Stimulated activated CD4-positive, alpha-beta T cell treated with anti-CD3 and anti-CD28 coated beads, Interleukin-1b, Interleukin-23, amount 100 ng/mL, for 1 hour (primary cell): Measurements from ENCODE around the gene RAB43.

Source experiments
- DNase-seq, 2 donors: peaks; one replicate each; pipeline ENCODE4 v3.0.0-alpha.2; 2020; ENCODE audit warnings: low read depth in 2 of 2

RAB43 gene

GRCh38 chr3:129061888-129062834, 59.4 kb downstream of the RAB43 start:
- no peak for DNase-seq

- no peak for DNase-seq
Observed at GRCh38 chr3:129061023-129061887, 60.3 kb downstream of the RAB43 start.

GRCh38 chr3:129060276-129061022, 61.2 kb downstream of the RAB43 start, which contains the start of gene GP9:
TSS of gene GP9 (plus strand) at chr3:129060779. CDS start at chr3:129061740, 961 bp downstream.
- no peak for DNase-seq

- DNase-seq: no peak
Observed at GRCh38 chr3:129059311-129059958, 62.2 kb downstream of the RAB43 start.

GRCh38 chr3:129058441-129059200, 63.0 kb downstream of the RAB43 start:
- no peak for DNase-seq

- no peak for DNase-seq
Observed at GRCh38 chr3:129057249-129057648, 64.4 kb downstream of the RAB43 start.

GRCh38 chr3:129056451-129057173, 65.0 kb downstream of the RAB43 start:
- DNase-seq: no peak

GRCh38 chr3:129054605-129055104, 66.9 kb downstream of the RAB43 start:
- no peak for DNase-seq

GRCh38 chr3:129052675-129053074, 68.9 kb downstream of the RAB43 start:
- no peak for DNase-seq

GRCh38 chr3:129051871-129052340, 69.7 kb downstream of the RAB43 start:
- DNase-seq: no peak

- DNase-seq: no peak
Observed at GRCh38 chr3:129050556-129051295, 70.9 kb downstream of the RAB43 start.

GRCh38 chr3:129047553-129047839, 74.1 kb downstream of the RAB43 start:
- DNase-seq: no peak

- DNase-seq: no peak
Observed at GRCh38 chr3:129046732-129047552, 74.7 kb downstream of the RAB43 start.

- DNase-seq: no peak
Observed at GRCh38 chr3:129046037-129046731, 75.4 kb downstream of the RAB43 start.

GRCh38 chr3:129045675-129046036, 75.9 kb downstream of the RAB43 start:
- no peak for DNase-seq

- DNase-seq: no peak
Observed at GRCh38 chr3:129040579-129041300, 80.9 kb downstream of the RAB43 start.

- no peak for DNase-seq
Observed at GRCh38 chr3:129040039-129040336, 81.6 kb downstream of the RAB43 start.
